Calu3 (cell line): Measurements from ENCODE around the gene ATP6V1B1. TPM values are rescaled to one million over a fixed set of nuclear protein-coding genes. Genes with fewer than 3 reads are reported as not detected.

Experiments used
- BruUV-seq: library from RNA; stranded (reverse); fragments of 400-500 nt; replicated peaks from 2 replicates; lab custom pipeline; 2021; lab: Mats Ljungman, UMichigan
- CTCF ChIA-PET: fragments of 300-600 bp; sonication (Branson Sonifier 250); formaldehyde crosslinking; loops from one replicate; lab custom pipeline; 2022; ENCODE audit warnings: antibody characterized with exemption; lab: Charles Lee
- DNase-seq: peaks from one replicate; pipeline ENCODE4 v3.0.0; 2022
- H3K27ac Mint-ChIP-seq: one replicate; pipeline ENCODE4 v1.8.0; 2022; ENCODE audit warnings: mixed read lengths; ENCODE audit not compliant: unreplicated experiment
- H3K27me3 Mint-ChIP-seq: one replicate; pipeline ENCODE4 v1.8.0; 2022; ENCODE audit warnings: mixed read lengths; ENCODE audit not compliant: unreplicated experiment
- H3K36me3 Mint-ChIP-seq: one replicate; pipeline ENCODE4 v1.8.0; 2022; ENCODE audit warnings: mild to moderate bottlenecking, moderate library complexity, mixed read lengths; ENCODE audit not compliant: insufficient read depth, unreplicated experiment
- H3K4me1 Mint-ChIP-seq: one replicate; pipeline ENCODE4 v1.8.0; 2022; ENCODE audit warnings: mild to moderate bottlenecking, low read depth, mixed read lengths; ENCODE audit not compliant: unreplicated experiment
- H3K4me3 Mint-ChIP-seq: one replicate; pipeline ENCODE4 v1.8.0; 2022; ENCODE audit warnings: mild to moderate bottlenecking, low read depth, moderate library complexity, mixed read lengths; ENCODE audit not compliant: unreplicated experiment
- H3K9me3 Mint-ChIP-seq: one replicate; pipeline ENCODE4 v1.8.0; 2022; ENCODE audit warnings: low read depth, mixed read lengths; ENCODE audit not compliant: unreplicated experiment
- CTCF ChIP-seq: fragments of 200-600 bp; IDR thresholded peaks from one replicate; pipeline ENCODE4 v1.8.0; 2022; ENCODE audit warnings: antibody characterized with exemption; ENCODE audit not compliant: unreplicated experiment
- intact Hi-C: fragments of 100-400 bp; cut with micrococcal nuclease; formaldehyde crosslinking; loops from one replicate; pipeline ENCODE4 v1.10.0; 2022; ENCODE audit not compliant: unreplicated experiment
- total RNA-seq: library from RNA; stranded (reverse); gene quantifications from 2 replicates; pipeline ENCODE4 v1.2.3, GENCODE V29; 2022

The ATP6V1B1 gene
- total RNA-seq, 1 experiment from 2014 or later, result not detected

GRCh38 chr2:70936979-70937811 lies 1.5 kb downstream of the ATP6V1B1 start:
- DNase-seq, result no peak
- Mint-ChIP-seq H3K27me3 (peaks cover 80% of the 10 kb centered on the region), H3K36me3 (no peaks in the 10 kb centered on the region), H3K4me1 (no peaks in the 10 kb centered on the region), H3K27ac (no peak overlapping the region), H3K4me3 (no peak overlapping the region), H3K9me3 (no peaks in the 10 kb centered on the region)
- TF ChIP-seq CTCF, result no peak
- BruUV-seq, result no TSS peak
- CTCF ChIA-PET, result no interaction called here
- intact Hi-C loops, result no loop called here

- H3K9me3 Mint-ChIP-seq, result no peaks in the 10 kb centered on the region
- H3K4me1 Mint-ChIP-seq, result no peaks in the 10 kb centered on the region
- TF ChIP-seq CTCF, result no peak
- no peak overlapping the region for H3K4me3 Mint-ChIP-seq
- DNase-seq, result no peak
- H3K27me3 Mint-ChIP-seq, result peaks cover 80% of the 10 kb centered on the region
- CTCF ChIA-PET, result no interaction called here
- intact Hi-C loops, result no loop called here
- no peaks in the 10 kb centered on the region for H3K36me3 Mint-ChIP-seq
- H3K27ac Mint-ChIP-seq, result no peak overlapping the region
- BruUV-seq, result no TSS peak
Observed at GRCh38 chr2:70937866-70938585, 2.3 kb downstream of the ATP6V1B1 start.

- Mint-ChIP-seq H3K27ac (no peak overlapping the region), H3K36me3 (no peaks in the 10 kb centered on the region), H3K27me3 (peaks cover 80% of the 10 kb centered on the region), H3K4me1 (no peaks in the 10 kb centered on the region), H3K9me3 (no peaks in the 10 kb centered on the region), H3K4me3 (no peak overlapping the region)
- CTCF ChIA-PET, result no interaction called here
- intact Hi-C loops, result no loop called here
- BruUV-seq, result no TSS peak
- TF ChIP-seq CTCF, result no peak
- DNase-seq, result no peak
Observed at GRCh38 chr2:70938586-70938950, 2.9 kb downstream of the ATP6V1B1 start.

GRCh38 chr2:70939001-70939838 lies 3.5 kb downstream of the ATP6V1B1 start:
- Mint-ChIP-seq H3K36me3 (no peaks in the 10 kb centered on the region), H3K4me1 (no peaks in the 10 kb centered on the region), H3K9me3 (no peaks in the 10 kb centered on the region), H3K27me3 (peaks cover 83% of the 10 kb centered on the region), H3K4me3 (no peak overlapping the region), H3K27ac (no peak overlapping the region)
- CTCF ChIA-PET, result no interaction called here
- intact Hi-C loops, result no loop called here
- no peak for TF ChIP-seq CTCF
- BruUV-seq, result no TSS peak
- DNase-seq, result no peak
